ENCODE measurements around the gene S100A13.
A peak's percentile ranks its signal among the peaks of the same experiment; 100 is the strongest.
"Not testable (repeated sequence)": the region's sequence is repeated elsewhere in the genome, so short reads cannot be mapped to it uniquely, and the experiment has no call there.

Gene S100A13

GRCh38 chr1:153626904-153627714 is at the start of gene S100A13:
Gene S100A13, minus strand, starts transcription at chr1:153627505. Its CDS starts 1,033 bp downstream, at chr1:153626472.
- TF ChIP-seq CTCF (IDR thresholded peaks at IDR 0.05; ENCODE audit: insufficient read depth, low read depth, low read length, missing control alignments): peak; percentile 44
- no peak within 1 kb of the TSS for H3K4me3 ChIP-seq (ENCODE audit: low read depth, low read length)
- DNase-seq (ENCODE audit: low read depth): no peak

GRCh38 chr1:153673511-153673910 is 46.2 kb upstream of the S100A13 start:
- DNase-seq (ENCODE audit: low read depth): no peak
- no peak overlapping the region for H3K4me3 ChIP-seq (ENCODE audit: low read depth, low read length)
- no peak for TF ChIP-seq CTCF (IDR thresholded peaks at IDR 0.05; ENCODE audit: insufficient read depth, low read depth, low read length, missing control alignments)

GRCh38 chr1:153671628-153672353 is 44.5 kb upstream of the S100A13 start:
- DNase-seq (ENCODE audit: low read depth): peak; percentile 60
- H3K4me3 ChIP-seq (ENCODE audit: low read depth, low read length): peak overlapping the region; percentile 92
- peak; percentile 4 for TF ChIP-seq CTCF (IDR thresholded peaks at IDR 0.05; ENCODE audit: insufficient read depth, low read depth, low read length, missing control alignments)

- H3K4me3 ChIP-seq (ENCODE audit: low read depth, low read length): peak within 1 kb of the TSS; percentile 97
- TF ChIP-seq CTCF (IDR thresholded peaks at IDR 0.05; ENCODE audit: insufficient read depth, low read depth, low read length, missing control alignments): peak; percentile 1
- peak; percentile 100 for DNase-seq (ENCODE audit: low read depth)
Measured at GRCh38 chr1:153670859-153671627, 43.7 kb upstream of the S100A13 start, which contains the start of gene ILF2. Gene ILF2, minus strand, starts transcription at chr1:153670993. Its CDS starts 71 bp downstream, at chr1:153670922.

GRCh38 chr1:153670257-153670858 is 43.1 kb upstream of the S100A13 start:
- no peak for TF ChIP-seq CTCF (IDR thresholded peaks at IDR 0.05; ENCODE audit: insufficient read depth, low read depth, low read length, missing control alignments)
- H3K4me3 ChIP-seq (ENCODE audit: low read depth, low read length): peak overlapping the region; percentile 97
- DNase-seq (ENCODE audit: low read depth): no peak

- no peak for DNase-seq (ENCODE audit: low read depth)
- TF ChIP-seq CTCF (IDR thresholded peaks at IDR 0.05; ENCODE audit: insufficient read depth, low read depth, low read length, missing control alignments): no peak
- peak overlapping the region; percentile 97 for H3K4me3 ChIP-seq (ENCODE audit: low read depth, low read length)
Measured at GRCh38 chr1:153669606-153670005, 42.3 kb upstream of the S100A13 start.

GRCh38 chr1:153668672-153669071 is 41.4 kb upstream of the S100A13 start:
- not testable (repeated sequence) for DNase-seq (ENCODE audit: low read depth); H3K4me3 ChIP-seq (ENCODE audit: low read depth, low read length)

Measured in GM12865 (cell line).